GM21367 (cell line): ENCODE results near the gene ROBO1.

Source experiments
- ATAC-seq: cut with Tn5 transposase; IDR thresholded peaks from one replicate; pipeline ENCODE4 v1.9.1; 2021; ENCODE audit not compliant: unreplicated experiment

The ROBO1 gene

DNA sequence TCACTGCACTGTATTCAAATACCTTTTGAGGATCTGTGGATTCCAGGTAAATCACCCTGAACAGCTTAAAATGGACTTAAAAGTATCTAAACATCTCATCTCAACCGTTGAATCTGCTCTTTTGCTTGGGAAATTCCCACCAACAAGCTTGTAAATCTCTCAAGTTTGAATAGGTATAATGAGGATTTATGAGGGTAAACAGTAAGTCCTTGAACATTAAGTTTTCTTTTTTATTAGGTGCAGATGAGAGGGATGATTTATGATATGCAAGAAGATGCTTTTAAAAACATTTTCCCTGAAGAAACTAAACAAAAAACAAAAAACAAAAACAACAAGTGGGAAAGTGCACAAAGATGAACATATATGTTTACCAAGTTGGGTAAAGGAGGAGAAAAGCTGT, 290.6 kb downstream of the ROBO1 start:
- ATAC-seq, result no peak

DNA sequence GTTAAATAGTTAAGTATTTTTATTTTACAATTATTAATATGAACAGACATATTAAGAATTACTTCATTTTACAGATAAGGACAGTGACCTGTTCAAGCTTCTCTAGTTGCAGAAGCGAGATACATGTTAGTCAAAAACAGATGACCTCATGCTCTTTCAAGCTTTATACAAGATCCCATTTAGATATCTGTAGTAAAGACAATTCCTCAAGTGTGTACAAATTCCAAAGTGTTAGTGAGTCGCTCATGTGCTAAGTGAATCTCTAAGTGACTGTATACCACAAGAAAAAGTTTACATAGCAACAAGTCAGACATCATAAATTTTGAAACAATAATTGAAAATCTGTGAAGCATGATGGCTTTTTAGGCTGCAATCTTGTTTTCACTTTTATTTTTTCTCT, 293.8 kb downstream of the ROBO1 start:
- no peak for ATAC-seq

DNA sequence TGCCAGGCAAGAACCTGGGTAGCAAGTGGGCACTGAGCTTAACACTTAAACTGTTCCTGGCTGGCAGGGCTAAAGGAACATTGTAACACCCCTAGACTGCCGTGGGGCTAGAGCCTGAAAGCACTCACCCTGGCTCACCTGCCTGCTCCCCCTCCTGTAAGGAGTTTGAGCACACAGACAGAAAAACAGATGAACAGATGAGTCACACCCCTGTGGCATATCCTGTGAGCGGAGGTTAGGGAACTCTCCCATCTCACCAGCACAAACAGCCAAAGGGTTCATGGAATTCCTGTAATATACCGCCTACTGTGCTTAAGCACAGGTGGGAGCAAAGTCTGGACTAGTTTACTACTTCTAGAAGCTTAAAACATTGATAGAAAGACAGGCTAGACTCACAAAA, 300.1 kb downstream of the ROBO1 start:
- no peak for ATAC-seq

DNA sequence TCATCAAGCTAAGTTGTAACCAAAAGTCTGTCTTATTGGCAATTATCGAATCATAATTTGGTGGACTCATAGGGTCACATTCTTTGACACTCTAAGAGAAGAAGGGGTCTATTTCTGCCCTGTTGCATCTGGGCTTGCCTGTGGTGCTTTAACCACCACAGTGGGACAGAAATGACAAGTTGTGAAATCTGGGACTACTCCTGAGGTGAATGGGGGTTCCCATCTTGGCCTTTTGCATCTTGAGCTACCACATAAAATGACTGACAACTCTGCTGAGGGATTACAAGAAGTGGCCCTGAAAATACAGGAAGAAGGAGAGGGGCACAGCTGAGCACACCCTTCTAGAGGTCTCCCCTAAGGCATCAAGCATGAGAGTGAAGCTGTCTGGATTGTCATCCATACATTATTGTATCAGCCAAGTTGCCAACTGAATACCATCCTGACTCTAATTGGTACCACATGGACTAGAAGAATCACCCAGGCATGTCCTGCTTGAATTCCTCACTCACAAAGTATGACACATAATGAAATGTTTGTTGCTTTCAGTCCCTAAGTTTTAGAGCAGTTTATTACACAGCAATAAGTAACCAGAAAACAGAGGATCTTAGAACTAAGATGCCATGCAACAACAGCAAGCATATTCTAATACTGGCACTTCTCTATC, 306.5 kb downstream of the ROBO1 start:
- no peak for ATAC-seq

DNA sequence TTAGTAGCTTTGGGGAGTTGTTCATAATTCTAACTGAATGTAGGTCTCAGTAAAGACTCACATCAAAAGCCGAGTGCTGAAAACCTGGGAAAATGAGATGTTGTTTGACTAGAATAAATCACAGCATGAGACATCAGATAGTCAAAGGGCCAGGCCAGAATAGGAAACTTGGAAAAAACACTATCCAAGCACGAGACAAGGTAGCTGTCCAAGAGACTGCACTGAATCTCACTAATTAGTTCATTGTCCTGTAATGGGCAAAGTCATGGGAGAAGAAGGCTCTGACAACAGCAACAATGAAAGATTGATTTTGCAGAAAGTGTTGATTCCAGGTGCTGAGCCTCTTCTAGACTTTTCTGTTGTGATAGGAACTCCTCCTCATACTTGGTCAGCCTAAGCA, 314.2 kb downstream of the ROBO1 start:
- ATAC-seq, result no peak

DNA sequence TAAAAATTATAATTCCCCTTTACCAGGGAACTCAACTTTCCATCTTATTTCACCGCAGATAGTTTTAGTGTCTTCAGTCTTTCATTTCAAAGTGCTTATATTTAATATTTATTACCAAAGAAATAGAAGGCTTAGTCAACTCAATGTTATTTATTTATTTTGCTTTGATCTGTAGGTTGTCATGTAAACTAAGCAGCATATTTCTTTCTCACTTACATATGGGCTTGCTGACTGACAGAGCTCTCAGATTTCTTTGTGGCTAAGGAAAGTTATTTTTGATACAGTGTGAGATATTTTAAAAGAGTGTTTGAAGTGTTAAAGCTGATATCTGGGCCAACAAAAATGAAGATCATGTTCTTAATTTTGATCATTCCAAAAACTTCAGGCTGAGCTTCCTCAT, 331.4 kb downstream of the ROBO1 start:
- ATAC-seq, result no peak

DNA sequence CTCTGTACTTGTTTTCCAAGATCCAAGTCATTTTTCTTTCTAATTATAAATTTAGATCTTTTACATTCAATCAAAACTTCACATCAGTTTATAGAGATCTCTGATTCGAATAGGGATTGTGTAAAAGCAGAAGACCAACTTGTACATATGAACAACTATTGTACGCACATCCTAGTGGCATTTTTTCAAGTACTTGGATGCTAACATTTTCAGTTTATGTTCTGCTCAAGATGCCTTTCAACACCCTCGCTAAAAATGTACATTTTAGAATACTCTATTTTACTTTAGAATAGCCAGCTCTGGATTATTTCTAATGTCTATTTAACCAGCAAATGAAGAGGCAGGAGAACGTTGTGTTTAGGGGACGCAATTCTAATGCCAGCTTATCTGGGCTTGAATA, 340.7 kb downstream of the ROBO1 start:
- ATAC-seq, result no peak

DNA sequence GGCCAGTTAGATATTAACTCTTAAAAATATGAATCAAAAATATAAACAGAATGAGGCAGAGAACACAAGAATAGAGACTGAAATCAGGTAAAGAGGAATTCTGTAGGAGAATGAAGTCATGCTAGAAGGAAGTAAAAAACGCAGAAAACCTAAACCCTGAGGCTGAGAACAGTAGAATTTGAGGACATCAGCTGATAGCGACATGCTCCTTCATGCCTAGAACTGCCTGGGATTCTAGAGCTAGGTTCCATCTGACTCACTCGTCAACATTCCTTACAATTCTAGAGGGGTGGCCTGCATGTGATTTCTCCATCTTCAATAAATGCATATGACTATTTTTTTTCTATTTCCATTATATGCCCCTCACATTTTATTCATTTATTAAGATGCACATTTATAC, 343.0 kb downstream of the ROBO1 start:
- ATAC-seq, result no peak

DNA sequence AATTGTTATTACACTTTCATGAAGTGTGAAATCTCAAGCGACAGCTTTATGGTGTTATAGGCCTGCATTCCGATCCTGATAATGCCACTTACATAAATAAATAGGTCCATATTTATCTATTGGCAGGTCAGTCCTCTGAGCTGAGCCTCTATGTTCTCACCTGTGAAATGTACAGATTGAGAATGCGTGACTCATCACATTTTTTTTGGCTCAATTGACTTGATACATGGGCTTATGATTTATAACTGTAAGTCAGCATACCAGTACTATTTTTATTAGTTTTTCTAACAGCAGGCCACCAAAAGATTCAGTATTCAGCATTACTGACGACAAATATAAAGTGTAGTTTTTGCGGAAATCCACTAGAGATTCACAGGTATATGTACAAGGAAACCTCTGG, 344.4 kb downstream of the ROBO1 start:
- ATAC-seq, result no peak

DNA sequence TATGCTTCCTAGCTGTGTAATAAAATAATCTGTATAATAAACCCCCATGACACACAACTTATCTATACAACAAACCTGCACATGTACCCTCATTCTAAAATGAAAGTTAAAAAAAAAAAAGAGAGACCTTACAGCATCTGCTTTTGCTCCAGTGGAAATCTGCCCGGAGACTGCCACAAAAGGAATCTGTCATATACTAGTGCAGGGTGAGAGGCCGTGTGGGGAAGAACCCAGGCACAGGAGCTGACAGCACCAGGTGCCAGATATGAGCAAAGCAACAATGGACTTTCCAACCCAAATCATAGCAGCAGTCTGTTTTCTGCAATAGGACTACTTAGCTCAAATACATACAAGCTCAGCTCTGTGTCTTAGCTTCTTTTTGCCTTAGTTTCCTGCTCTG, 346.5 kb downstream of the ROBO1 start:
- no peak for ATAC-seq

DNA sequence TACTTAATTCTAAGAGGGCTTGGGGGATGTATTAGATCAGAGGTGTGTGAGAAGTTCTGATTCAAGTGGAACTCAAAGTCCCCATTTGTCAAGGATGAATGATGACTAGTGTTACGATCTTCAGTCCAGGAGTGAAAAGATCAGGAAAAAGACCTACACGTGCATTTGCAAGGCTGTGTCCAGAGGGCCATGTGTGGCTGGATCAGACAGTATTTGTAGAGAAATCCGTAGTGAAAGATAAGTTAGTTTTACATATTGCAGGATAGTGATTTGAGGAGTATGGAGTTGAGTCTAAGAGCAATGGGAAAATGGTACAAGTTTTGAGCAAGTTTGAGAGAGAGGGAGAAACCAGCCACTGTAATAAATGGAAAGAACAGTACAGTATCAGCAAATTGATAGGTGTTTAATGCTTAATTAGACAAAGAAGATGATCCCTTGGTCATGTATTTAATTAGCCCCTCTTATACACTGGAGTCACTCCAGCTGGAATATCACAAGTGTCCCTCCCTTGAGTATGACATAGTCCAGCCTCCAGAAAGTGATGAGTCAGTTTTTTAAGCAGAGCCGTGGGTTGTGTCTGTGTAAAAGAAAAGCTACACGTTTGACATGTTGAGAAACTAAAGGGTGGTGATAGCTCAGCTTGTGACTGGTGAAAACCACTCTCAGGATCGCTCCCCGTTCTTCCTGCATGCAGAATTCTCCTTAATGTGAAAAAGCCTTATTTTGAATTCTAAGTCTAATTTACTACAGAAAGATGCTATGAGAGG, 348.8 kb downstream of the ROBO1 start:
- ATAC-seq, result no peak

DNA sequence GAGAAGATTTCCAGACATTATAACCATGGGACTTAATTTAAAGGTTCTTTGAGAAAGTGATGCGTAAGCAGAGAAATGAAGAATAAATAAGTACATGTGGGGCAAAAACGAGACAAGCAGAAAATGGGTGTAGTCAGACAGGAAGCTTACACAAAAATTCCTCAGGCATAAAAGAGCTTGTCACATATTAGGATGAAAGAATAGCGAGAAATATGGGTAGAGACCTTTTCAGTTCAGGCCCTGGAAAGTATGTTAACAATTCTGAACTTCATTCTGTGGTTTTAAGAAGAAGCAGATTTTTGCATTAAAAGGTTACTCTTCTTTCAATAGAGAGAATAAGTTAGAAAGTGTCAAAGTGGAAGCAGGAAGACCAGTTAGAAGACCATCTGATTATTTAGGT, 352.4 kb downstream of the ROBO1 start:
- ATAC-seq, result no peak

DNA sequence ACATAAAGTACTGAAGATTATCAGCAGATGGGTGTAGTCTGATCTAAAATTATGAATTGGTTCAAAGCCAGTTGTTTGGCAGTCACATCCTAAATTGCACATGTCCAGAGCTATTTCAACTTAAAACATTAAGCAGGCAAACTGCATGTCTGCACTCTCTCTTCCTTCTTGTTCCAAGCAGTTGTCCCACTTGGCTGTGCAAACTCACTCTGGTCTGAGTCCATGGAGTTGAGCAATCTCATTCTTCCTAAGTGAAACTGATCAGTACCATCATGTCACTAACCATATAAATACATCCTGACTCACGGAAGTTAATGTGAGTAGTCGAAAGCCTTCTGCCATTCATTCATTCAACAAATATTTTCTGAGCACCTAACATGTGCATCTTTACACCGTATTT, 353.0 kb downstream of the ROBO1 start:
- no peak for ATAC-seq

DNA sequence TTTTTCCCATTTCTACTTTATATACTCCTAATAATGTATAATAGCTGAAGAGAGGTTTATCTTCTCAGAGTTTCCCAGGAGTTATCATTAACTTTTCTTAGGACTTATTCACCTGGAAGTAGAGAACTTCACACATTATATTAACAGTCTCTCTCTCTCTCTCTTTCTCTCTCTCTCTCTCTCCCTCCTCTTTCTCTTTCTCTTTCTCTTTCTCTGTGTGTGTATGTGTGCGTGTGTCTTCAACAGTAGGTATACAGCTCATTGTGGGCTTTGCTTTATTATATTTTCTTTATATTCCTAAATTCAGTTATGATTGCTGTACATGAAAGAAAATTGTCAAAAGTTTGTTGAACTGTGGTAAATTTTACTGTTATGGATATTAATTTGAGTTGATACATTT, 353.8 kb downstream of the ROBO1 start:
- no peak for ATAC-seq

DNA sequence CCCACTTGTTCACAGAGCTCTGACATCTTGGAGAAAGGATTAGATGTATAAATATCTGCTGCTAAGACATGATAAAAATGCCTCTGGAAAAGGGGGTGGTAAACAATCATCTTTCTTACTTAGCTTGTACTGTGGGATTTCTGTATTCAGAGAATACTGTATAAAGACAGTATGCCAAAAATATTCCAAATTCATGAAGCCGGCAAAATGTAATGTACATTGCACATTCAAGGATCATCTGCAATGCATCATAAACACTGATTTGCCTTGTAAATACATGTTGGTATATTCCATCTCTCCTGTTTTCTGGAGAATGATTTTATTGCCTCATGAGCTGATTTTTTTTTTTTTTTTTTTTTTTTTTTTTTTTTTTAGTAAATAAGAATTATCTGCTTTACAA, 355.3 kb downstream of the ROBO1 start:
- no peak for ATAC-seq

DNA sequence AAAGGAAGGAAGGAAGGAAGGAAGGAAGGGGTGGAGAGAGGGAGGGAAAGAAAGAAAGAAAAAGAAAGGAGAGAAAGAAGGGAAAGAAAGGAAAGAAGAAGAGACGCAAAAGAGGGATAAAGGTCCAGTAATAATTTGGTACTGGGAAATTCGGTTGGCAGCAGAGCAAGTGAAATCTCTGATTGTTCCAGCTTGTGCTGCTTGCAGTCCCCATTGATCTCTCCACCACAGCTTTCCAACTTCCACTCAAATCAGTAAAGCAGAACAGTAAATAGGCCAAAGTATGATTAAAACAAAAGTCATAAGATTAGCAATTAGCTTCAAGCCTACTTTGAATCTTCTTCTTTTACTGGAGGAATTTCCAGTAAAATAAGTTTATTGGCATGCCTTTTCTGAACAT, 357.2 kb downstream of the ROBO1 start:
- ATAC-seq, result no peak

DNA sequence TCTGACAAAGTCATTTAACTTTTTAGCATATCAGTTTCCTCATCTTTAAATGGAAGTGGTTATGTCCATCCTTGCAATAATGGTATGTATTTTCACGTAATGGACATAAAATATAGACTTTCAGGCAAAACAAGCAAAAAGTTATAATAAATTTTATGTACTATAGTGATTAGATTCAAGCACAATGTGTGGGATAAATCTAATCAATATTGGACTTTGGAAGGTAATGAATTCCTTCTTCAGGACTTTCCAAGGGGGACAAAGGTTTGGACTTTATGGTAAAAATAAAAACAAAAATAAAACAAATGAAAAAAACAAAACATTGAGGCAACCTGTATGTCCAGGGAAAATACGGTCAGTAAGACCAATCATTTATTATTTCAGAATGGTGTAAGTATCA, 357.7 kb downstream of the ROBO1 start:
- ATAC-seq, result no peak

DNA sequence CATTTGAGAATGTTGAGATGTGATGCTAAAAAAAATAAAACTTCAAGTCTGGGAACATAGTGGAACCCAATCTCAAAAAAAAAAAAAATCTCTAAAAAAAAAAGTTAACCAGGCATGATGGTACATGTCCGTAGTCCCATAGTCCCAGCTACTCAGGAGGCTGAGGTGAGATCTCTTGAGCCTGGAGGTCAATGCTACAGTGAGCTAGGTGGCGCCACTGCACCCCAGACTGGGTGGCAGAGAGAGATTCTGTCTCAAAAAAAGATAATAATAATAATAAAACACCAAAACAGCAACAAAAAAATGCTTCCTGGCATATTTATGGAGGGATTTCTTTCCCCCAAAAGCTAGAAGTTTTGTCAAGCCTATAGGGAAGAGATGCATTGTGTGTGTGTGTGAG, 361.6 kb downstream of the ROBO1 start:
- no peak for ATAC-seq

DNA sequence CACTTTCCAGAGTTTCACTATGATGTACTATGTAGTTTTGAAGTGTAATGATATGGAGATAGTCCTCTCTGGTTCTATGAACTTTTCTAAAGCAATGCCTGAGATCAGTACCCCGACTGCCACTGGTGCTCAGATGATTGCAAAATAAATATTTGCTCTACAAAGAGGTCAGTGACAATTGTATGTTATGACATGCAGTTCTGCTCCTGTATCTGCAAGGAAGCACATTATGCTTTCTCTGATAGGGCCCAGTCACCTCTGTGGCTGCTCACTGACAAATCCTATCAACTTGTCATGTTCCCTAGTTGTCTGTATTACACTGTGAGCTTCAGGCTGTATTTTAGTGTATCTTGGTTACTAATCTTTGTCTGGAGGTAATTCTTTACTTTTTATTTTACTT, 362.6 kb downstream of the ROBO1 start:
- no peak for ATAC-seq

DNA sequence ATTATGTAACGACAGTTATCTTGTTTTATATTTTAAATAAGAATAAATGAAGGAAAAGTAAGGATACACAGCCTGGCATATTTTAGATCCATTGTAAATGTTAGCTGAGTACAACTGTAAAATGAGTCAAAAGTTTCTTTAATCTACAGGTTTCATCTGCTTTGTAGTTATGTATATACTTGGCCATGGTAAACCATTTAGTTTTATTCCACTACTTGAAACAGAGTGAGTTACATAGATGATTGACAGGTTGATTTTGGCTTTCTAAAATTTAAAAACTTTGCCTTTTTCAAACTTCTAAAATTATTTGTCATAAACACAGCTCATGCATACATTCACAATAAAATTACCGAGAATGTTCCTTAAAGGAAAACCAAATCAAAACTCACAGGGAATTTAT, 371.2 kb downstream of the ROBO1 start:
- ATAC-seq, result no peak

DNA sequence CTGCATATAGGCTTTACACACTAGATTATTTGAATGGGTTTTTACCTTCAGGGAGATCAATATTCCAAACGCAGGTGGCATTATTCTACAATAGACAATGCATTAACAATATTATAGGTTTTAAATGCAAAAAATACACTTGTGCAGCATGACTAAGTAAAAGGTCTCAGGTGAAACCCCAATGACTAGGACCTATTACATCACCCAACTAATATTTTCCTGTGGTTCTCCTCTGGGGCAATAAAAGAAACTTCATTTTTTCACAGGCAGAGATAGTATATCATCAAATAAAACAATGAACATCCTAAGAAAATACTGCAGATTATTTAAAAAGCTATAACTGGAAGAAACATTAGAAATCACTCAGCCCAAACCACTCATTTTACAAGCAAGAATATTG, 375.3 kb downstream of the ROBO1 start:
- ATAC-seq, result no peak

DNA sequence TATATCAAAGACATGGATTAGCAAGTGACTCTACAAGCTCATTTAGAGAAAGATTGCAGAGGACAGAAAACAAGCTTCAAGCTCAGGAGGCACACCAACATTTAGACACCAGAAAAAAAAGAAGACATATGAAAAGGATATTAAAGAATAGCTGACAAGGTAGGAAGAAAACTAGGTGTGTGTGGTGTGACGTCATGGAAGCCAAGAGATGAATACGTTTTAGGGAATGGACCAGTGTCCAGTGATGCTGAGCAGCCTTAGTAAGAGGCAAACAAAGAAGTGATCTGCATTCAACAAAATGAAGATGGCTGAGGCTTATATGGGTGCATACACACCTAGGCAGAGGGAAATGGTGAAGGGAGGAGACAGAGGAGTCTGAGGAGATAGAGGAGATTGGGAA, 377.4 kb downstream of the ROBO1 start:
- ATAC-seq, result no peak

DNA sequence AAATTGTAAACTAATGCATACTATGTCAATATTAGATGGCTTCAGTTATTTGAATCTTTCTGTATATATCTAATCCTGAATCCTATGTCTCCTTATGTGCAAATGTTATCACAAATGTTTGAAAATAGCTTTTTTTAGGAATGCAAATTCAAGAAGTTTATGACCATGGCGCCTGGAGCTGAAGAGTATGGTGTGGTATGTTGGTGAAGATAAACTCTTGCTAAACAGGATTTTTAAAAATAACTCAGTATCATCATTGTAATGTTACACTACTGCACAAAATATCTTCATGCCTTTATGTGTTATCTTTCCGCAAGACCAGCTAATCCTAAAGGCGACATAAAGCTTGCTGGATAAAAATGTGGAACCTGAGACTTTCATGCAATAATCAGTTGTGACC, 382.6 kb downstream of the ROBO1 start:
- ATAC-seq, result no peak
